CD4-positive, alpha-beta T cell treated with Interleukin-6 at 100 ng/mL for 8 hours (primary cell): ENCODE data around the gene SNN.

Experiments
- DNase-seq: peaks from one replicate; pipeline ENCODE4 v3.0.0-alpha.2; 2020; ENCODE audit warnings: mixed read lengths, low spot score

Gene SNN

DNA sequence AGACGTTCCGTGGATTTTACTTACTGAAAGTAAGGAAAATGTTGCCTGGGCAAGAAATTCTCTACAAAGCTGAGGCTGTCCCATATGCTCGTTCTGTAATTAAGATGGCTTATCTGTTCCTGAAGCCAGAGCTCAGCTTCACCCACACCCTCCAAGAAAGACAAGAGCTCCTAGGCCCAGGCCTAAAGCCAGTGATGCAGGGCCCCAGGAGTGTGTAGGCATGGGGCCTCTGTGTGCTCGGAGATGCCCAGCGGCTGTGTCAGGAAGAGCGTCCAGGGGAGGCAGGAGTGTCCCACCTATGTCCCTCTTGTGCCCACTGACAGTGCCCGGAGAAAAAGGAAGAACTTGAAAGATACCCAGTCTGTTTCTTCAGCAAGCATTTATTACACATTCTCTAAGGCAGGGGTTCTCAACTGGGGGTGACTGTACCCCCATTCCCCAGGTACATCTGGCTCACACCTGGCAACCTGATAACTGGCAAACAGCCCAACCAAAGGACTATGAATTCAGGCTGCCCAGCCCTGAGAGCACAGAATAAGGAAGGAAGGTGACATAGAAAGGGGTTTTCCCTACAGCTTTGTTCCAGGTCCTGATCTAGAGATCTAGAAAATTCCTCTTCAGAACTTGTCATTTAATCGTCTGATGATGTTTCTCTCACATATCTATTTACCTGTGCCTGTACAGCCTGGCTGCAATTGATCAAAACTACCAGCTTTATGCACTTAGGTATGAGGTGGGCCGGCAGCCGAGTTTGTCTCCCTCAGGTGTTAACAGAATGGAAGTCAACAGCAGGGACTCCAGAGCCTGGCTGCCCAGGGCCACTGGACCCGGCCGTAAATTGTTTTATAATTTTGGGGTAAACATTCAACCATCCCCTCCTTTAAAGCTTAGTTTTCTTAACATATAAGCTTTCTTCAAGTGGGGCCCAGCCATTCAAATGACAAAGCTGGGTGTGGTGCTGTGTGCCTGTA lies 12.0 kb downstream of the SNN start:
- DNase-seq = no peak

DNA sequence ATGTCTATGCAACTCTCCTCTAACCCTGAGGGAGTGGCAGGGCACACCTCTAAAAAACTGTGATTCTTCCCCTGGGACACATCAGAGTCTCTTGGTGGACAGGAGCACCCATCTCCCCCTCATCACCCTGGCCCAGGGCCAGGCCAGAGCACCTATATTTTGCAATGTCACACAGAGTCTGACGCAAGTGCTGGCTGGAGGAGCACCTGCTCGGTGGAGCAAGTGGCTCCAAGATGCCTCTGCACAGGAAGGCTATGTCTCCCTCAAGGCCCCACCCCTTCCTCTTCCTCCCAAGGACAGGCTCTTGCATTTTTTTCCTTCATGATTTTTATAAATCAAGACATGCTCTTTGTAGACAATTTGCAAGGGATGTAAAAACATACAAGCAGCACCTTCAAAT lies 13.3 kb downstream of the SNN start:
- peak; percentile 24 for DNase-seq

DNA sequence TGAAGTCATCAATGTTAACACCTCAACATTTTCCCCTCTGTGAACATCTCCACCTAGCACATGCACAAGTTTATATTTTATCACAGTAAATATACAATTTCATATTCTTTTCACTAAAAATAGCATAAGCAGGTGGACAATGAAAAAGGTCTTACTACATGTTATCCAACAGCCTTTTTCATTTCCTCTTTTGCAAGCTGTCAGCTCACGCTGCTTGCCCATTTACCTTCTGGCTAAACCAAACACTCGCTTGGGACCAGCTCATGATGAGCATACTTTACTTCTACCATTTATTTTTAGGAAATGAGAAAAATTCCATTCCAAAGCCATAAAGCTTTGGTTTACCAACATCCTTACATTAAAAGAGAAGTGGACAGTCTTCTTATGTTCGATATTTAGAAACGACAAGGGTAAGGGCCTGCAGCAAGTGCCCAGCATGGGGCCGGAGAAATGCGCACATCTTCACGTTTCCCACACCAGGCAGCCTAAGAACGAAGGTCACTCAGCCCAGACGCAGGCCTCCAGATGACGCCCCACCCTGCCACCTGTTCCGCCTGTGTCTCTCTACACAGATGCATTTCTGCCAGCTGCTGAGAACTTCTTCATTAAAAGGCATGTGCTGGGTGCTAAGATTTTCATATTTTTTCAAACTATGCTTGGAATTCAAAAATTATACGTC lies 13.9 kb downstream of the SNN start:
- no peak for DNase-seq

DNA sequence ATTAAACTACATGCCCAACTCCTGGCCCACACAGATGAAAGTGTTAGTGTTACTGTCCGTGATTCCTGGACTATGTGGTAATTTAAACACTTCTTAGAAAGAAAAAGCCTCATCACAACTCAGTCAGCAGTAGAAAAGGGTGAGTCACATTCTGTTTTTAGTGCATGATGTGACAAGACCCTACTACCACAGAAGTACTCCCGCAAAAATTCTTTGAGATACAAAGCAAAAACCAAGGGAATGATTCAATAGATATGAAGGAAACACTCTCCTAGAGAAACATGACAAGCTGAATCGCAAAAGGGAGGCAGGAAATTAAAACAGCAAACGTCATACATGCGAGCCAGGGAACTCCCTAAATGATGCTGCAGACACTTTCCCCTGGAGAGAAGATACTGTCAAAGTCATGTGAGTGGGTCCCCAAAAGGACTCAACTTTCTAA lies 14.4 kb downstream of the SNN start:
- no peak for DNase-seq

DNA sequence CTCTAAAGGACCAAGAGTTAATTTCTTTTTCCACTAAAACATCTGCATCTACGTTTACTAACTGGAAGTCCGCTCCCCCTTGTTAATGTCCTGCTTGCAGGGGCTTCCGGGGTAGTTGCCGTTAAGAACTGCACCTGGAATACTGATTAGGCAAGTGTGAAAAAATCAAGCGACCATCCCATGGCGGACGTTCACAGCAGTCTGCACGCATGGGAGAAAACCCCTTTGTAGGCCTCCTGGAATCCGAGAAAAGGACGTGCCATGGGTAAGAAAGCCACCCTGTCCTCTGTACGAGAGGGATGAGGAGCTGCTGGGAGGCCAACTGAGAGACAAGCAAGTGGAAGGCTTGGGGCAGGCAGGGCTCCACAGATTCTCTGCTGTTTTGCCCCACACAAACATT lies 14.9 kb downstream of the SNN start:
- DNase-seq = no peak

DNA sequence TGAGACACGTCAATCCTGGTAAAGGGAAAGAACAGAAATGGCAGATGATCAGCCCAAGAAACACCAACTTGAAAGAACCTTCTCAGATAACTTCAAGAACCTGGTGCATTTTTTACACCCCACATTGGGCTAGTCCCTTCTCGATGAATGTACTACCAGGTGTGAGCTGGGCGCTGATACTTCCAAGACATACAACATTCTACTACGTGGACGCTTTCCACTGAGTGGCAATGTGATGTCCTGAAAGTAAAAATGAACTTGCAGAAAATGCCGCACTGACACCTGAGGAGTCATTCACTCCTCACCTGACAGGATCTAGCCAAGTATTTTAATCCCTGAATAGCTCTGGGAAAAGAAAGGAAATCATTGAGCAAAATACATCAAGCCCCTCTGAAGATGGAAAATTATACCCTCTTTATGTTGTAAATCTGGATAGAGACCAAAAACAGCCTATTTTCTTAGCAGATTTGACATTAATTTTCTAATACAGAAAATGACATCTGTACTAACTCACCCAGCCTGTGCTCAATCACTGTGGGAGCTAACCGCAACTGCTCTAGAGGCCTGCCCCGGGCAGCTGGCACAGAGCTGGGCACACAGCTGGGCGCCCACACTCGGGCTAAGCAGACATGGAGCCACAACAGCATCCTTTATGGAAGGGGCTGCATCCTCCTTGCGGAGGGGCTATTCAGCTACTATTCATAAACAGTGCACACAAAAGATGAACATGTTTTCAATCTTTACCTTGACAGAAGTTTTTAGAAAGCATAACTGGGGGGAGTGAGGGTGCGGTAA lies 16.2 kb downstream of the SNN start:
- DNase-seq = no peak

DNA sequence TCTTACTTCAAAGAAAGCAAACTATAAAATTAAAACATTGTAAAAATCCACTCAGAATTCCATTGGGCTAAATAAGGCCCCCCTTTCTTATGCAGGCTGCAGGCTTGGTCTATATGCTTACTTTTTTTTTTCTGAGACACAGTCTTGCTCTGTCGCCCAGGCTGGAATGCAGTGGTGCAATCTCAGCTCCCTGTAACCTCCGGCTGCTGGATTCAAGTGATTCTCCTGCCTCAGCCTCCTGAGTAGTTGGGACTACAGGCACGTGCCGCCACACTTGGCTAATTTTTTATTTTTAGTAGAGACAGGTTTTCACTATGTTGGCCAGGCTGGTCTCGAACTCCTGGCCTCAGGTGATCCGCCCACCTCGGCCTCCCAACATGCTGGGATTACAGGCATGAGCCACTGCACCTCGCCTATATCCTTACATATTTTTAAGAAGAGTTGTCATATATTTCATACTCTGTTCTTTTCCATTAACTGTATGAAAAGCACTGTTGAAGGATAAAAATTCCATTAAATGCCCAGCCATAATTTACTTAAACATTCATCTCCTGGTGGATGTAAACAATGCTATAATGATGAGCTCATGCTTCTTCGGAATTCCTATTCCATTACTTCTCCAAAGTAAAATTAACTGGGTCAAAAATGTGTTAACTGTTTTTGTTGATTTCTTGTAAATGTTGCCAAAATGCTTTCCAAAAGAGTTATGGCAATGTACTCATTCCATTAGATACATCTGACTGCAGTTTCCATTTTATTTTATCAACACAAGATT lies 17.8 kb downstream of the SNN start:
- DNase-seq = no peak

DNA sequence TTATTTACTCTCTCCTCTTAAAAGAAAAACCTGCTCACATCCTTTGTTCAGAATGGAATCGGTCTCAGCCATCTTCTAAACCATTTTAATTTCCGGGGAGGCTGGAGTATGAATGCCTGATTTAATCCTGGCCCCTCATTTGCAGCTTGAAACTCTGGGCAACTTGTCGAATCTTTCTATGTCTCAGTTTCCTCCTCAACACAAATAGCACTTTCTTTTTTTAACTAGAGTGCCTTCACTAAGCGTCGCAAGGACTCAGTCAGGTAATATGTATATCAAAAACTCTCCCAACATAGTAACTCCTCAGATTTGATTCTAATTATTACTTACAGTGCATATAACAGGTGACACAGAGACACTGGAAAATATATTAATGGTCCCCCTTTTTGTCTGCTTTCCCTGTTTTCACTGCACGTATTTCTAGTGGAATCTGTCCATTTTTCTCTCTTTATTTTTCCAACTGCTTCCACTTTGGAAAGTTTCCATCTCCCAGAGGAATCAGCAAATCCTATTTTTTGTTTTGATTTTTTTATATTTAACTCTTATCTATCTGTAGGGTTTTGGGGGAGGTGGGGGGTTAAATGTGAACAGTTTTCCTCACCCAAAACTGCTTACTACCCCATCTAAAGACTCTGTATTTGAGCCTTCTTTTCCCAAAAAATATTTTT lies 18.6 kb downstream of the SNN start:
- DNase-seq = no peak

DNA sequence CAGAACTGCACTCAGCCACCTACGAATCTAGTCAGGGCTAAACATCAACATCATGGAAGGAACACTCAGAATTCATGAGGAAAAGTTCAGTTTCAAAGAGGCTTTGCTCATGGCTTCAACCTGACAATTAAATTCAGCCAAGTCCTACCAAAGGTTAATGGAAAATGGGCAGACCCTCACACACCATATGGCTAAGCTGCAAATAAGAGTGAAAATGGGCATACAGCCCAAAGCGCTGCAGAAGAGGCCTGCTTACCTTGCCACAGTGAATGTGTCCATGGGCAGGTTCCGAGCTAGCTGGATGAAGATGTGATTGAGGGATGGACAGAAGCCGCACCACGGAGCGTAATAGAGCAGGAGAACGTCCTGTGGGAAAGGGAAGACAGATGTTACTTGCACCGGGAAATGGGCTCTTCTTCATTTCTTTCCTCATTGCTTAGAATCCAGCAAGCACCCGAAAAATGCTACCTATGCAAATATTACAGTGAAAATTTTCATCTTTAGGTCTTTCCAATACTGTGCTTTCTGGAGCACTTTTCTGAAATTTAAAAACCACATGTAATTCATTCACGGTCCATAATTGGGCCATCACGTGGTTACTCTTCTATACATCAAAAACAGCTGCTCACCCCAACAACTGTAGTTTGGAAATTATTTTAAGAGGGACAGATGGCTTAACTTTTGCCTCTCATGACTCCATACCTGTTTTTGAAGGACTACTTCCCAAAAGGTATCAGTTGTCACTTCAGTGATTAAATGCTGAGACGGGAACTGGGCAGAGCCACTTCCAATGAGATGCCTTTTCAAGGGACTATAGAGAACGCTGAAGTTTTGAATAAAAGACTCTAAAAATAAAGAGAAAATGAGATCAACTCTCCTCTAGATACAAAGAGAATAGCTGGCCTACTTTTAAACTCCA lies 19.6 kb downstream of the SNN start:
- DNase-seq = no peak

DNA sequence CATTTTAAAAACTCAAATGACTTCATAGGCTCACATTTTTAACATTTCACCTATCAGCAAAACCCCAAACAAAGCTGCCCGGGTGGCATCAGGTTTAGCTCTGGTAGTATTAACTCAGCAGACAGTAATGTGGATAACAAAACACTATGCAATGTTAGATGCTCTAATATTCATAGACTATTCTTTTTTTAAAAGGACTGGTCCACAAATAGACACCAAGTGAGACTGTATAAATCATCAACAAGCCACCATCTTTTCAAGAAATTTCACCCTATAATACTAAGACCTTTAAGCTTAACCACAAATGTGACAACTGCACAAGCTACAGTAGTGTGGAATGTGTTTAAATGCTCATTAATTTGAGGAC lies 20.2 kb downstream of the SNN start:
- DNase-seq = no peak

DNA sequence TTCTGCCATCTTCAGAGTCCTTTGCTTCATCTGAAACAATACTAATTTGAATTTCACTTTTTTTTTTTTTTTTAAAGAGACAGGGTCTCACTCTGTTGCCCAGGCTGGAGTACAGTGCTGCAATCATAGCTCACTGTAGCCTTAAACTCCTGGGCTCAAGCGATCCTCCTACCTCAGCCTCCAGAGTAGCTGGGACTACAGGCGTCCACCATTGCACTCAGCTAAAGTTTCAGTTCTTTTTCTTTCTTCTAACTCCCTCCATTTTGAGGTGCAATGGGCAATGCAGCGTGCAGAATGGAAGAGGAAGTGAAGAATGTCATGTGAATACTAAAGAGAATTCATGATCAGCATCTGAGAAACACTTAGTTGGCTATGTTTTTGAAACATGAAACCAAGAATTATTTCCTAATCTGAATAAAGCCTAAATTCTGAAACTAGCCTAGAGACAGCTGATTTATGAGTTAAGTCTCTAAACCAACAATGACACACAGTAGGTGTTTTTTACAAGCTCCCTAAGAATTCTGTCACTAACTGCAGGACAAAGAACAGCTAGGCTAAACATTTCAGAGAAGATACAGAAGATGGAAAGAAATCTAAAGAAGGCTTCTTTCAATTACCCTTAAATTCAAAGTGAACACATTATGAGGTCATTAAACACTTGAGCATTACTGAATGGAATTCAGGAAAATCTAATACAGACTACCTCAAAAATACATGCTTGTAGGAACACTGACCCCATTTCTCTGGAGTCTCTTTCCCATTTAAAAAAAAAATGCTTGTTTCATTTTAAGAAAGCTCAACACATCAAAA lies 21.0 kb downstream of the SNN start:
- no peak for DNase-seq

DNA sequence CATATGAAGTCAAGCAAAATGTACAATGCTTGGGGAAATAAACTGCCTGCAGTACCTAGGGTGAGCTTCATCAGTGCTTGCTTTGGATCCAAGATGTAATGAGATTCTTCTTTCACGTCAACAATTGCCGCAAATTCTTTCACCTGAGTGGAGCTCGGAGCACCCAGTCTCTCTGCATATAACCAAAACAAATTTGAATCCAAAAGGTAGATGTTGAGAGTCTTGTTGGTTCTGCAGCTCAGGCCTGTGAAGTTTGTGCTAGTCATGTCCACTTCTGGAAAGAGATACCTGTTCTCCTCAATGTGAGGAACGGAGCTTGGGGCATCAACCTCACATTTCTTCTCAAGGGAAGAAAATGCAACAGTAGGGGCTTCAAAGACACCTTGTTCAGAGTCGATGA lies 23.0 kb downstream of the SNN start:
- no peak for DNase-seq

DNA sequence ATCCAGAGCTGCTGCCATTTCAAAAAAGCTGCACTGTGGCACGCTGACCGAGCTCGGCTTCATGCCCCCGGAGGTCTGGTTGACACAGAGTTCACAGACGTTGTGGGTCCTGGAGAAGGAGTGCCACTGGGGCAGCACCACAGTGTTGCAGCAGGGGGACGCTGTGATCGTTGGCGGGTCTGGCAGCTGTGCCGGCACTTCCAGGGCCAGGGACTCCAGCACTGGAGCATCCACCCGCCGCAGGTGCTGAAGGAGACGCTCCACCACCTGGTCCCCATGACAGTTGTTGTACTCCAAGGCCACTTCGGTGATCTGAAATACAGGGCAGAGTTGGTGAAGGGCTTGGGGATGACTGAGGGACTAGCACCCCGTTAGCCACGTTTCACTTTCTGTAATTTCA lies 23.5 kb downstream of the SNN start:
- no peak for DNase-seq

DNA sequence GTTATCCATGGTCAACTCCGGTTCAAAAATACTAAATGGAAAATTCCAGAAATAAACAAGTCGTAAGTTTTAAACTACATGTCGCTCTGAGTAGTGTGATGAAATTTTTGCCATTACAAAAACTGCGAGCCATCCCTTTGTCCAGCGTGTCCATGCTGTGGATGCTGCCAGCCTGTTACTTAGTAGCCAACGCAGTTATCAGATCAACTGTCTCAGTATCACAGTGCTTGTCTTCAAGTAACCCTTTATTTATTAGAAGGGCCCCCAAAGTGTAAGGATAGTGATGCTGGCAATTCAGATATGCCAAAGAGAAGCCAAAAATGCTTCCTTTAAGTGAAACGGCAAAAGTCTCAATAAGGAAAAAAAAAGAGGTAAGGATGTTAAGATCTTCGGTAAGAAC lies 23.9 kb downstream of the SNN start:
- DNase-seq = no peak

DNA sequence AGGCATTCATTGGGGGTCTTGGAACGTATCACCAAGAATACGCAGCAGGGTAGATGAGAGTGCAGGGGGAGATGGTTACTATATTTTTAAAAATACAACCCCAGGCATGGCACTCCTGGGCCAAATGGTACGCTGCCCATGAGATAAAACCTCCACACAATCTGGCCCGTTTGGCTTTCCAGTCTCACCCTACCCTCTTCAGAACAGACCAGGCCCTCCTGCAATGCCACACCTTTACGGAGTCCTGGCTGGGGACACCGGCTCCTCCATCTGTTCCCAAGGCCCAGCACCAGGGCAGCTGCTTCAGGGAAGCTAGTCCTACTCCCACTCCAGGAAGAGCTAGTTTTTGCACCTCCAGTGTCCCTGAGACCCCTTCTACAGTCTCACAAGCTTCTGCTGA lies 24.4 kb downstream of the SNN start:
- no peak for DNase-seq

DNA sequence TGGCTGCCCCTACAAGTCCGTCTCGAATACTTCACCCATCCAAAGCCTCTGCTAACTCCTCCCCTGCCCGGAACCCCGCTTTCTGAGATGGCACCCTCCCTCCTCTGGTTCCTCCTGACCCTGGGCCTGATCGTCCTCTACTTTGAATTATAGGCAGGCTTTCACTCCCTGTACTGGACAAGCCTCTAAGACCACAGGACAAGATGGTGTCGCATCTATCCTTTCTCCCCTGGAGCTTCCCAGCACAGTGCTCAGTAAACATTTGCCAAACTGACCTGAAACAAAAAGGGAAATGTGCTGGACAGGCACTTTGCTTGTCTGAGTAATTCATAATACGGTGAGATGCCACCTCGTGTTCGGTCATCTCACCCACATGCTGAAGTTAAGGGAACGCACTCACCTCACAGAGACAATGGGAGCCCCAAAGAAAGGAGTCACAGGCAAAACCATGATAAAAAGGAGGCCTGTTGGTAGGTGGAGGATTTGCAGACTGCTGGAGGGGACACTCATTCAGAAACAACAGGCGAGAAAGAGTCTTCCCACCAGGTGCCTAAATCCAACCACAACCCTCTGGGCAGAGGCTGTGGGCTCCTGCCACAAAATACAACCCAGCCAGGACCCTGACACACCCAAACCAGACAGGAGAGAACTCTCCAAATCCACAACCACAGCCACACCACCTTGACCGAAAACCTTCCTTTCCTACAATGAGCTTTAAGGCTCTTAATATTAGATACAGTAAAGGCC lies 28.2 kb downstream of the SNN start:
- no peak for DNase-seq

DNA sequence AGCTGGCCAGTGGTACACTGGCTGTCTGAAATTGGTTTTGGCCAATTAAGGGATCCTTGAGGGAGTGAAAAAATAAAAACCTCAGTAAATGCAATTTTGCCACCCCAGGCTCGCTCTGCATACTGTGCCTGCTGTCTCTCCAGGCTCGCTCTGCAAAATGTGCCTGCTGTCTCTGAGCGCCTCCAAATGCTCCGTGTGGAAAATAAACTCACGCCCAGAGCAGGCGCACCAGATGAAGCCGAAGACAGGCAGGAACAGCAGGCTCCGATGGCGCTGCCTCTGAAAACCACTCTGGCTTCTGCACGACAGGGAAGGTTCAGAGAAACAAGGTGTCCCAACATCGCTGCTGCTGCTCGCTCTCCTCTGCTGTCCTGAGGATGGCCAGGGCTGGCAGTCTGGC lies 29.1 kb downstream of the SNN start:
- no peak for DNase-seq

DNA sequence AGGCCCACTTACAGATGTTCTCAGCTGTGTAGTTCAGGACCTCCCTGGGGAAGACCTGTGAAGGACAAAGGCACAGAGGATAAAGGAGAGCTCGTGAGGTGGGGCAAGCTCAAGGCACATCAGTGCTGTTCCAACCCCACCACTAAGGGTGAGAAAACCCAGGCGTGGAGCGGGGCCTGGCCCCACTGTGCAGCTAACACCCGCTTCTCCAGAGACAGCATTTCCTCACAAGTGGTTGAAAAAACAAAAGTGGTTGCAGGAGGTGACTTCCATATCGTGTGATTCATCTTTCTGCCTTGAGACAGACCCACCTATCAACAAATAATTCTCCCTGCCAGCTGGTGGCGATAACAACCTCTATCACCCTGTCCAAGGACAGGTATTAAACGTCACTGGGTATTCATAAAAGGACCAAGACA lies 30.0 kb downstream of the SNN start:
- DNase-seq = no peak
